HCT116 (cell line): Measurements from ENCODE around the gene GFI1B. TPM values are rescaled to one million over a fixed set of nuclear protein-coding genes. Genes with fewer than 3 reads are reported as not detected.

Experiments used
- ATAC-seq: fragments of 200-7000 bp; cut with Tn5 transposase; 2 replicates; pipeline ENCODE4 v1.9.1; 2020; ENCODE audit warnings: mild to moderate bottlenecking, moderate library complexity
- BruUV-seq: library from RNA; stranded (reverse); fragments of 400-500 nt; replicated peaks from 2 replicates; lab custom pipeline; 2021; lab: Mats Ljungman, UMichigan
- CTCF ChIA-PET: fragments of 300-600 bp; sonication (Branson Sonifier 250); formaldehyde crosslinking; loops from one replicate; lab custom pipeline; 2021; ENCODE audit warnings: antibody characterized with exemption; lab: Charles Lee
- POLR2A ChIA-PET: fragments of 300-600, 350-600 bp; sonication (Branson Sonifier 250); formaldehyde crosslinking; loops from one replicate; lab custom pipeline; 2021; ENCODE audit warnings: antibody characterized with exemption; lab: Charles Lee
- RAD21 ChIA-PET, 2 experiments: fragments of 300-600 bp; sonication (Branson Sonifier 250); formaldehyde crosslinking; loops; one replicate each; lab custom pipeline; 2023; ENCODE audit warnings: low total read pairs in 2 of 2; ENCODE audit not compliant: uncharacterized antibody in 2 of 2, unreplicated experiment in 2 of 2, low non-redundant PET in 1 of 2; lab: Charles Lee
- DNase-seq: peaks from one replicate; pipeline ENCODE4 v3.0.0-alpha.2; 2010; ENCODE audit warnings: low read depth, low spot score
- H2AFZ ChIP-seq: fragments of 200-600 bp; shearing (Covaris generic), sonication (generic); 2 replicates; pipeline ENCODE4 v1.6.1; 2017; ENCODE audit warnings: low read depth, mixed run types, mixed read lengths, antibody characterized with exemption, low read length; ENCODE audit not compliant: poor library complexity, severe bottlenecking
- H3K27ac ChIP-seq: 2 replicates; pipeline ENCODE4 v1.5.1; 2012; ENCODE audit warnings: low read depth, low read length
- H3K27me3 ChIP-seq: fragments of 200-600 bp; sonication (generic); 2 replicates; pipeline ENCODE4 v1.6.1; 2016; ENCODE audit warnings: mixed run types, low read length, mixed read lengths; ENCODE audit not compliant: insufficient read depth
- H3K36me3 ChIP-seq, 2 experiments: fragments of 200-500 bp in 1 of 2; fragments of 200-600 bp in 1 of 2; sonication (Bioruptor generic) in 1 of 2; sonication (generic) in 1 of 2; 2 replicates each; pipeline versions ENCODE4 v1.5.1 to v1.6.1; 2014 to 2016; ENCODE audit warnings: low read length in 2 of 2, inconsistent platforms in 1 of 2, mixed read lengths in 1 of 2, mixed run types in 1 of 2; ENCODE audit not compliant: insufficient read depth in 2 of 2, control insufficient read depth in 1 of 2
- H3K4me1 ChIP-seq, 2 experiments: fragments of 200-600 bp in 1 of 2; sonication (generic) in 1 of 2; 2 replicates each; pipeline versions ENCODE4 v1.5.1 to v1.6.1; 2012 to 2017; ENCODE audit warnings: low read length in 2 of 2, inconsistent platforms in 1 of 2, mild to moderate bottlenecking in 1 of 2, mixed read lengths in 1 of 2, mixed run types in 1 of 2, moderate library complexity in 1 of 2; ENCODE audit not compliant: insufficient read depth in 2 of 2, control insufficient read depth in 1 of 2
- H3K4me2 ChIP-seq: fragments of 200-600 bp; sonication (generic); 2 replicates; pipeline ENCODE4 v1.6.1; 2017; ENCODE audit warnings: mixed run types, low read length, mixed read lengths
- H3K4me3 ChIP-seq, 2 experiments: fragments of 200-600 bp in 1 of 2; sonication (generic) in 1 of 2; replicated peaks in 1 of 2; 2 replicates each; pipeline ENCODE4 v1.5.1; 2011 to 2016; ENCODE audit warnings: low read length in 2 of 2, control low read depth in 1 of 2, low read depth in 1 of 2, mild to moderate bottlenecking in 1 of 2, mixed read lengths in 1 of 2, mixed run types in 1 of 2
- H3K79me2 ChIP-seq: fragments of 200-600 bp; sonication (generic); 2 replicates; pipeline ENCODE4 v1.6.1; 2017; ENCODE audit warnings: mild to moderate bottlenecking, mixed run types, low read length, moderate library complexity, mixed read lengths; ENCODE audit not compliant: insufficient read depth
- H3K9ac ChIP-seq: fragments of 200-600 bp; sonication (generic); 2 replicates; pipeline ENCODE4 v1.6.1; 2016; ENCODE audit warnings: low read length, mixed read lengths
- H3K9me2 ChIP-seq: fragments of 200-600 bp; sonication (generic), shearing (Covaris generic); 2 replicates; pipeline ENCODE4 v1.6.1; 2017; ENCODE audit warnings: mixed run types, mild to moderate bottlenecking, moderate library complexity; ENCODE audit not compliant: insufficient read depth
- H3K9me3 ChIP-seq, 2 experiments: fragments of 200-500 bp in 1 of 2; fragments of 200-600 bp in 1 of 2; sonication (Bioruptor generic) in 1 of 2; sonication (generic) in 1 of 2; 2 replicates each; pipeline ENCODE4 v1.6.1; 2014 to 2017; ENCODE audit warnings: low read length in 2 of 2, mixed read lengths in 2 of 2, inconsistent platforms in 1 of 2, low read depth in 1 of 2, mild to moderate bottlenecking in 1 of 2, mixed run types in 1 of 2, moderate library complexity in 1 of 2; ENCODE audit not compliant: control insufficient read depth in 1 of 2, insufficient read depth in 1 of 2
- H4K20me1 ChIP-seq: fragments of 200-600 bp; sonication (generic), shearing (Covaris generic); 2 replicates; pipeline ENCODE4 v1.6.1; 2017; ENCODE audit warnings: mixed run types, mild to moderate bottlenecking, moderate library complexity; ENCODE audit not compliant: insufficient read depth
- CBX3 ChIP-seq: IDR thresholded peaks from 2 replicates; pipeline ENCODE4 v1.6.1; 2012; ENCODE audit warnings: low read depth
- CEBPB ChIP-seq: IDR thresholded peaks from 2 replicates; pipeline ENCODE4 v1.6.1; 2012; ENCODE audit warnings: low read depth
- ELF1 ChIP-seq: IDR thresholded peaks from 2 replicates; pipeline ENCODE4 v1.6.1; 2012; ENCODE audit warnings: low read depth, borderline replicate concordance
- EZH2phosphoT487 ChIP-seq: fragments of 200-600 bp; IDR thresholded peaks from 2 replicates; pipeline ENCODE4 v1.6.1; 2018; ENCODE audit warnings: antibody characterized with exemption, borderline replicate concordance
- FOSL1 ChIP-seq: IDR thresholded peaks from 2 replicates; pipeline ENCODE4 v1.6.1; 2012; ENCODE audit warnings: low read depth
- JUND ChIP-seq: IDR thresholded peaks from 2 replicates; pipeline ENCODE4 v1.6.1; 2012
- POLR2A ChIP-seq: IDR thresholded peaks from 2 replicates; pipeline ENCODE4 v1.7.0; 2011; ENCODE audit warnings: borderline replicate concordance; ENCODE audit not compliant: insufficient read depth, insufficient read length; ENCODE audit errors: extremely low read depth
- SRF ChIP-seq: IDR thresholded peaks from 2 replicates; pipeline ENCODE4 v1.6.1; 2012; ENCODE audit warnings: low read depth
- TCF7L2 ChIP-seq: IDR thresholded peaks from 2 replicates; pipeline ENCODE4 v1.7.0; 2011; ENCODE audit warnings: borderline replicate concordance, inconsistent platforms; ENCODE audit not compliant: insufficient read depth, insufficient read length; ENCODE audit errors: extremely low read depth
- YY1 ChIP-seq: IDR thresholded peaks from 2 replicates; pipeline ENCODE4 v1.6.1; 2011; ENCODE audit warnings: low read length, low read depth, moderate library complexity, mild to moderate bottlenecking; ENCODE audit not compliant: insufficient replicate concordance; ENCODE audit errors: extremely low read depth
- intact Hi-C: fragments of 100-400 bp; cut with micrococcal nuclease; formaldehyde crosslinking; loops from 2 replicates; pipeline ENCODE4 v1.10.0; 2022
- total RNA-seq: library from RNA; stranded (reverse); gene quantifications from one replicate; pipeline ENCODE4 v1.2.1, GENCODE V29; 2021; ENCODE audit not compliant: unreplicated experiment
- TF ChIP-seq, protein P1 (sequence below): IDR thresholded peaks from 2 replicates; pipeline ENCODE4 v1.6.1; 2012
- TF ChIP-seq, protein P2 (sequence below): IDR thresholded peaks from 2 replicates; pipeline ENCODE4 v1.6.1; 2011; ENCODE audit warnings: mild to moderate bottlenecking, low read length, moderate library complexity; ENCODE audit not compliant: insufficient replicate concordance; ENCODE audit errors: extremely low read depth
- TF ChIP-seq, protein P3 (sequence below), 3 experiments: fragments of 200-600 bp in 1 of 3; sonication (generic) in 1 of 3; IDR thresholded peaks in 2 of 3; conservative IDR thresholded peaks in 1 of 3; 2 replicates each; pipeline ENCODE4 v1.5.1; 2012 to 2017; ENCODE audit warnings: low read depth in 2 of 3, low read length in 2 of 3, antibody characterized with exemption in 1 of 3, borderline replicate concordance in 1 of 3, control low read depth in 1 of 3, mild to moderate bottlenecking in 1 of 3, mixed read lengths in 1 of 3, mixed run types in 1 of 3, moderate library complexity in 1 of 3; ENCODE audit not compliant: insufficient read depth in 1 of 3
- TF ChIP-seq, protein P4 (sequence below): IDR thresholded peaks from 2 replicates; pipeline ENCODE4 v1.6.1; 2012; ENCODE audit warnings: low read depth
- TF ChIP-seq, protein P5 (sequence below): IDR thresholded peaks from 2 replicates; pipeline ENCODE4 v1.6.1; 2012

GFI1B gene
- total RNA-seq, 1 experiment from 2014 or later, result 0.20 TPM

DNA sequence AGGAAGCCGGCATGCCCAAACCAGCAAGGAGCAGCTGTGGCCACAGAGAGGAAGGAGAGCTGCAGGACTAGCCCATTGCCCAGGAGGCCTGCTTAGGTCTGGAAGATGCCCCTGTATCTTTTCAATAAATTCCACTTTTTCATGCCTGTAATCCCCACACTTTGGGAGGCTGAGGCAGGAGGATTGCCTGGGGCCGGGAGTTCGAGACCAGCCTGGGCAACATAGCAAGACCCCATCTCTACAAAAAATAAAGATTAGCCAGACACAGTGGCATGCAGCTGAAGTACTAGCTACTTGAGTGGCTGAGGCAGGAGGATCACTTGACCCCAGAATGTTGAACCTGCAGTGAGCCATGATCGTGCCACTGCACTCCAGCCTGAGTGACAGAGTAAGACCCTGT is 28.8 kb upstream of the GFI1B start:
- CTCF ChIA-PET, result interaction anchor here (0.6 kb wide), 1 partner anchor 71 kb away, joined by 4 read pairs; the partner anchor contains the start of gene AK8
- ATAC-seq, result no peak
- Histone ChIP-seq H3K9me3 (no peaks in the 10 kb centered on the region), H3K4me2 (no peak overlapping the region), H3K9ac (no peak overlapping the region), H3K79me2 (no peaks in the 10 kb centered on the region), H3K36me3 (no peaks in the 10 kb centered on the region), H3K4me3 (no peak overlapping the region), H3K9me2 (no peaks in the 10 kb centered on the region), H4K20me1 (no peaks in the 10 kb centered on the region), H2AFZ (no peak overlapping the region), H3K27me3 (no peaks in the 10 kb centered on the region), H3K4me1 (peaks cover 4 to 22% of the 10 kb centered on the region in 2 experiments; a peak in 3 of 4 replicates), H3K27ac (no peak overlapping the region)
- intact Hi-C loops, result no loop called here
- BruUV-seq, result no TSS peak
- DNase-seq, result no peak
- POLR2A ChIA-PET, result no interaction called here
- no peak for TF ChIP-seq YY1
- no peak for TF ChIP-seq JUND
- TF ChIP-seq SRF, result no peak
- TF ChIP-seq, protein P1, sequence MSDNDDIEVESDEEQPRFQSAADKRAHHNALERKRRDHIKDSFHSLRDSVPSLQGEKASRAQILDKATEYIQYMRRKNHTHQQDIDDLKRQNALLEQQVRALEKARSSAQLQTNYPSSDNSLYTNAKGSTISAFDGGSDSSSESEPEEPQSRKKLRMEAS, result no peak
- TF ChIP-seq, protein P2, sequence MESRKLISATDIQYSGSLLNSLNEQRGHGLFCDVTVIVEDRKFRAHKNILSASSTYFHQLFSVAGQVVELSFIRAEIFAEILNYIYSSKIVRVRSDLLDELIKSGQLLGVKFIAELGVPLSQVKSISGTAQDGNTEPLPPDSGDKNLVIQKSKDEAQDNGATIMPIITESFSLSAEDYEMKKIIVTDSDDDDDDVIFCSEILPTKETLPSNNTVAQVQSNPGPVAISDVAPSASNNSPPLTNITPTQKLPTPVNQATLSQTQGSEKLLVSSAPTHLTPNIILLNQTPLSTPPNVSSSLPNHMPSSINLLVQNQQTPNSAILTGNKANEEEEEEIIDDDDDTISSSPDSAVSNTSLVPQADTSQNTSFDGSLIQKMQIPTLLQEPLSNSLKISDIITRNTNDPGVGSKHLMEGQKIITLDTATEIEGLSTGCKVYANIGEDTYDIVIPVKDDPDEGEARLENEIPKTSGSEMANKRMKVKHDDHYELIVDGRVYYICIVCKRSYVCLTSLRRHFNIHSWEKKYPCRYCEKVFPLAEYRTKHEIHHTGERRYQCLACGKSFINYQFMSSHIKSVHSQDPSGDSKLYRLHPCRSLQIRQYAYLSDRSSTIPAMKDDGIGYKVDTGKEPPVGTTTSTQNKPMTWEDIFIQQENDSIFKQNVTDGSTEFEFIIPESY, result no peak
- TF ChIP-seq, protein P3, sequence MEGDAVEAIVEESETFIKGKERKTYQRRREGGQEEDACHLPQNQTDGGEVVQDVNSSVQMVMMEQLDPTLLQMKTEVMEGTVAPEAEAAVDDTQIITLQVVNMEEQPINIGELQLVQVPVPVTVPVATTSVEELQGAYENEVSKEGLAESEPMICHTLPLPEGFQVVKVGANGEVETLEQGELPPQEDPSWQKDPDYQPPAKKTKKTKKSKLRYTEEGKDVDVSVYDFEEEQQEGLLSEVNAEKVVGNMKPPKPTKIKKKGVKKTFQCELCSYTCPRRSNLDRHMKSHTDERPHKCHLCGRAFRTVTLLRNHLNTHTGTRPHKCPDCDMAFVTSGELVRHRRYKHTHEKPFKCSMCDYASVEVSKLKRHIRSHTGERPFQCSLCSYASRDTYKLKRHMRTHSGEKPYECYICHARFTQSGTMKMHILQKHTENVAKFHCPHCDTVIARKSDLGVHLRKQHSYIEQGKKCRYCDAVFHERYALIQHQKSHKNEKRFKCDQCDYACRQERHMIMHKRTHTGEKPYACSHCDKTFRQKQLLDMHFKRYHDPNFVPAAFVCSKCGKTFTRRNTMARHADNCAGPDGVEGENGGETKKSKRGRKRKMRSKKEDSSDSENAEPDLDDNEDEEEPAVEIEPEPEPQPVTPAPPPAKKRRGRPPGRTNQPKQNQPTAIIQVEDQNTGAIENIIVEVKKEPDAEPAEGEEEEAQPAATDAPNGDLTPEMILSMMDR (IDR thresholded peaks at IDR 0.05 in 2 of 3, conservative IDR thresholded peaks at IDR 0.05 in 1 of 3; ENCODE audit: borderline replicate concordance in 1 of 3, insufficient read depth in 1 of 3, low read depth in 2 of 3, low read length in 2 of 3), result no peak
- no peak for TF ChIP-seq TCF7L2
- TF ChIP-seq CBX3, result no peak
- no peak for TF ChIP-seq POLR2A
- TF ChIP-seq, protein P4, sequence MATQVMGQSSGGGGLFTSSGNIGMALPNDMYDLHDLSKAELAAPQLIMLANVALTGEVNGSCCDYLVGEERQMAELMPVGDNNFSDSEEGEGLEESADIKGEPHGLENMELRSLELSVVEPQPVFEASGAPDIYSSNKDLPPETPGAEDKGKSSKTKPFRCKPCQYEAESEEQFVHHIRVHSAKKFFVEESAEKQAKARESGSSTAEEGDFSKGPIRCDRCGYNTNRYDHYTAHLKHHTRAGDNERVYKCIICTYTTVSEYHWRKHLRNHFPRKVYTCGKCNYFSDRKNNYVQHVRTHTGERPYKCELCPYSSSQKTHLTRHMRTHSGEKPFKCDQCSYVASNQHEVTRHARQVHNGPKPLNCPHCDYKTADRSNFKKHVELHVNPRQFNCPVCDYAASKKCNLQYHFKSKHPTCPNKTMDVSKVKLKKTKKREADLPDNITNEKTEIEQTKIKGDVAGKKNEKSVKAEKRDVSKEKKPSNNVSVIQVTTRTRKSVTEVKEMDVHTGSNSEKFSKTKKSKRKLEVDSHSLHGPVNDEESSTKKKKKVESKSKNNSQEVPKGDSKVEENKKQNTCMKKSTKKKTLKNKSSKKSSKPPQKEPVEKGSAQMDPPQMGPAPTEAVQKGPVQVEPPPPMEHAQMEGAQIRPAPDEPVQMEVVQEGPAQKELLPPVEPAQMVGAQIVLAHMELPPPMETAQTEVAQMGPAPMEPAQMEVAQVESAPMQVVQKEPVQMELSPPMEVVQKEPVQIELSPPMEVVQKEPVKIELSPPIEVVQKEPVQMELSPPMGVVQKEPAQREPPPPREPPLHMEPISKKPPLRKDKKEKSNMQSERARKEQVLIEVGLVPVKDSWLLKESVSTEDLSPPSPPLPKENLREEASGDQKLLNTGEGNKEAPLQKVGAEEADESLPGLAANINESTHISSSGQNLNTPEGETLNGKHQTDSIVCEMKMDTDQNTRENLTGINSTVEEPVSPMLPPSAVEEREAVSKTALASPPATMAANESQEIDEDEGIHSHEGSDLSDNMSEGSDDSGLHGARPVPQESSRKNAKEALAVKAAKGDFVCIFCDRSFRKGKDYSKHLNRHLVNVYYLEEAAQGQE, result no peak
- TF ChIP-seq EZH2phosphoT487, result no peak
- TF ChIP-seq ELF1, result no peak
- no peak for TF ChIP-seq FOSL1
- TF ChIP-seq, protein P5, sequence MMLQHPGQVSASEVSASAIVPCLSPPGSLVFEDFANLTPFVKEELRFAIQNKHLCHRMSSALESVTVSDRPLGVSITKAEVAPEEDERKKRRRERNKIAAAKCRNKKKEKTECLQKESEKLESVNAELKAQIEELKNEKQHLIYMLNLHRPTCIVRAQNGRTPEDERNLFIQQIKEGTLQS, result no peak
- no peak for TF ChIP-seq CEBPB
- RAD21 ChIA-PET, result no interaction called here
